Activated CD8-positive, alpha-beta T cell treated with anti-CD3 and anti-CD28 coated beads for 36 hours (primary cell): ENCODE results near the gene ZNF791. TPM values are rescaled to one million over a fixed set of nuclear protein-coding genes. Genes with fewer than 3 reads are reported as not detected.

ENCODE experiments used
- ATAC-seq: fragments of 200-7000 bp; cut with Tn5 transposase; one replicate; pipeline ENCODE4 v1.10.0; 2021; ENCODE audit warnings: mild to moderate bottlenecking, moderate library complexity
- CTCF ChIA-PET: fragments of 350-600 bp; sonication (Branson Sonifier 250); formaldehyde crosslinking; loops from one replicate; lab custom pipeline; 2021; ENCODE audit warnings: antibody characterized with exemption; lab: Charles Lee
- POLR2A ChIA-PET: fragments of 350-600 bp; sonication (Branson Sonifier 250); formaldehyde crosslinking; loops from one replicate; lab custom pipeline; 2021; ENCODE audit warnings: antibody characterized with exemption; lab: Charles Lee
- DNase-seq: peaks from one replicate; pipeline ENCODE4 v3.0.0-alpha.2; 2020
- H3K27ac Mint-ChIP-seq: one replicate; pipeline ENCODE4 v1.8.0; 2021; ENCODE audit warnings: mild to moderate bottlenecking, mixed read lengths
- H3K27me3 Mint-ChIP-seq: one replicate; pipeline ENCODE4 v1.8.0; 2021; ENCODE audit warnings: mixed read lengths
- H3K36me3 Mint-ChIP-seq: one replicate; pipeline ENCODE4 v1.8.0; 2021; ENCODE audit warnings: low read depth, mixed read lengths
- H3K4me1 Mint-ChIP-seq: one replicate; pipeline ENCODE4 v1.8.0; 2021; ENCODE audit warnings: low read depth, mixed read lengths
- H3K4me3 Mint-ChIP-seq: one replicate; pipeline ENCODE4 v1.8.0; 2021; ENCODE audit warnings: mild to moderate bottlenecking, moderate library complexity, mixed read lengths
- H3K9me3 Mint-ChIP-seq: one replicate; pipeline ENCODE4 v1.8.0; 2021; ENCODE audit warnings: mixed read lengths
- CTCF ChIP-seq: fragments of 200-600 bp; IDR thresholded peaks from one replicate; pipeline ENCODE4 v1.8.0; 2022; ENCODE audit warnings: antibody characterized with exemption, mild to moderate bottlenecking
- intact Hi-C: fragments of 100-400 bp; cut with micrococcal nuclease; formaldehyde crosslinking; loops from one replicate; pipeline ENCODE4 v1.10.0; 2022
- total RNA-seq, 2 experiments: library from RNA; stranded (reverse); gene quantifications; one replicate each; pipeline ENCODE4 v1.2.3, GENCODE V29; 2021

ZNF791 gene
- total RNA-seq, 2 experiments from 2014 or later, result 15.1 to 16.7 TPM

GRCh38 chr19:12652219-12652618 lies 41.5 kb downstream of the ZNF791 start:
- no peak for ATAC-seq
- Mint-ChIP-seq H3K4me3 (no peak overlapping the region), H3K9me3 (no peaks in the 10 kb centered on the region), H3K27me3 (no peaks in the 10 kb centered on the region), H3K27ac (no peak overlapping the region), H3K36me3 (peaks cover 57% of the 10 kb centered on the region), H3K4me1 (peaks cover 2% of the 10 kb centered on the region)
- intact Hi-C loops, result no loop called here
- POLR2A ChIA-PET, result interaction anchor here (1.1 kb wide), 1 partner anchor 11 kb away, joined by 3 read pairs; no protein-coding TSS in a partner anchor
- CTCF ChIA-PET, result interaction anchor here (1.6 kb wide), 1 partner anchor 12 kb away, joined by 6 read pairs; no protein-coding TSS in a partner anchor
- DNase-seq, result no peak
- TF ChIP-seq CTCF, result no peak

DNA sequence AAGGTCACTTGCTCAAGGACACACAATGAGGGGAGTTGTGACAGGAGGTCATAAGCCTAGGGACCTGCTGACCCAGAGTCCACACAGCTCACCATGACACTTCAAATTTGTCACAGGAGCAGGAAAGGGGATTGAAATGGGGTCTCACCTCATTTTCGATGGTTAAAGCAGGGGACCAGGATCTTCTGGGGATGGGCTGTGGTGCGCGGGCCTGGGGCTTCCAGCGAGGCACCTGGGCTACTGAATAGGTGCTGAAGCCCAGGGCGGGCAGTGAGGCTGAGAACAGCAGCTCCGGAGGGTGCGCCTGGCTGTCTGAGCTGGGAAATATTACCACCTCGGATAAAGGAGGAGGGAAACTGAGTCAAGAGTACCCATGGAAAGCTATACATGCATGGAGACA lies 44.8 kb downstream of the ZNF791 start:
- H3K36me3 Mint-ChIP-seq, result peaks cover 59% of the 10 kb centered on the region
- CTCF ChIA-PET, result interaction anchor here (1.7 kb wide), 1 partner anchor 16 kb away, joined by 5 read pairs; no protein-coding TSS in a partner anchor

GRCh38 chr19:12656899-12657571 lies 46.3 kb downstream of the ZNF791 start:
- Mint-ChIP-seq H3K27ac (no peak overlapping the region), H3K9me3 (no peaks in the 10 kb centered on the region), H3K4me1 (no peaks in the 10 kb centered on the region), H3K36me3 (peaks cover 59% of the 10 kb centered on the region), H3K27me3 (no peaks in the 10 kb centered on the region), H3K4me3 (no peak overlapping the region)
- ChIA-PET CTCF (no interaction called here), POLR2A (interaction anchor here (1.1 kb wide), 1 partner anchor 17 kb away, joined by 4 read pairs; no protein-coding TSS in a partner anchor)
- intact Hi-C loops, result no loop called here
- no peak for TF ChIP-seq CTCF
- DNase-seq, result peak; percentile 69
- peak; percentile 86 for ATAC-seq

More for the DNA sequence above, 44.8 kb downstream of the ZNF791 start:
- Mint-ChIP-seq H3K27ac (no peak overlapping the region), H3K27me3 (no peaks in the 10 kb centered on the region), H3K9me3 (no peaks in the 10 kb centered on the region), H3K4me1 (no peaks in the 10 kb centered on the region), H3K4me3 (no peak overlapping the region)
- intact Hi-C loops, result no loop called here
- ATAC-seq (no peak), DNase-seq (no peak)
- POLR2A ChIA-PET, result interaction anchor here (1.4 kb wide), 1 partner anchor 17 kb away, joined by 8 read pairs; no protein-coding TSS in a partner anchor
- no peak for TF ChIP-seq CTCF

DNA sequence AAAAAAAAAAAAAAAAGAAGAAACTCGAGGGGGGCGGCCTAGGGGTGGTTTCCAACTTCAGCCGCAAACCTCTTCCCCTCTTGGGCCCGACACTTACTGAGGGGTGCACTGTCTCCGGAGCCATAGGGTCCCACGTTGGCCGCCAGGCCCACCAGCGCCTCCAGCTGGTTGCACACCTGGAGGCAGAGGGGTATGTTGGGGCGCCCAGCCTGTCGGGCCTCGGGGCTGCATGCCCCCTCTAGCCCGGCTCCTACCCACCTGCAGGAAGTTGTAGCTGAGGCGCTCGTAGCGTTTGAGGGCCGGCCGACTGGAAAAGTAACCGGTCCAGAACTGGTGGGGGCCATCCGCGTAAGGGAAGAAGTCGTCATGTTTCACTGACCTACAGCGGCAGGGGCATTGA lies 47.2 kb downstream of the ZNF791 start:
- H3K27me3 Mint-ChIP-seq, result no peaks in the 10 kb centered on the region
- no peaks in the 10 kb centered on the region for H3K4me1 Mint-ChIP-seq
- peaks cover 57% of the 10 kb centered on the region for H3K36me3 Mint-ChIP-seq
- intact Hi-C loops, result no loop called here
- no peak for TF ChIP-seq CTCF
- CTCF ChIA-PET, result interaction anchor here (1.3 kb wide), 1 partner anchor 14 kb away, joined by 3 read pairs; no protein-coding TSS in a partner anchor
- ATAC-seq, result no peak
- POLR2A ChIA-PET, result interaction anchor here (1.1 kb wide), 1 partner anchor 11 kb away, joined by 4 read pairs; no protein-coding TSS in a partner anchor
- DNase-seq, result no peak
- H3K27ac Mint-ChIP-seq, result no peak overlapping the region
- H3K9me3 Mint-ChIP-seq, result no peaks in the 10 kb centered on the region
- no peak overlapping the region for H3K4me3 Mint-ChIP-seq

- POLR2A ChIA-PET, result interaction anchor here (0.7 kb wide), 1 partner anchor 19 kb away, joined by 3 read pairs; no protein-coding TSS in a partner anchor
Observed at GRCh38 chr19:12660980-12661379, 50.3 kb downstream of the ZNF791 start.

More at GRCh38 chr19:12660980-12661379, 50.3 kb downstream of the ZNF791 start:
- Mint-ChIP-seq H3K4me3 (no peak overlapping the region), H3K4me1 (peaks cover 12% of the 10 kb centered on the region), H3K27me3 (no peaks in the 10 kb centered on the region), H3K36me3 (peaks cover 73% of the 10 kb centered on the region), H3K9me3 (no peaks in the 10 kb centered on the region), H3K27ac (no peak overlapping the region)
- intact Hi-C loops, result loop anchor here (10.0 kb wide), 1 partner anchor 46 kb away; the partner anchor contains the start of genes ZNF490 and ZNF791
- TF ChIP-seq CTCF, result no peak
- ATAC-seq, result no peak
- DNase-seq, result no peak
- CTCF ChIA-PET, result interaction anchor here (0.6 to 1.4 kb wide), 4 partner anchors 11 to 97 kb away, joined by 3 to 6 read pairs (median 3); no protein-coding TSS in a partner anchor
